VCaP (cell line): ENCODE measurements around the gene SYT12.

Source experiments
- H3K27ac ChIP-seq: fragments of 450-650 bp; 2 replicates; pipeline ENCODE4 v1.5.1; 2017
- TF ChIP-seq, protein P1 (sequence below): fragments of 450-650 bp; conservative IDR thresholded peaks from 2 replicates; pipeline ENCODE4 v1.5.1; 2017; ENCODE audit warnings: mild to moderate bottlenecking, moderate library complexity

The SYT12 gene

GRCh38 chr11:67024966-67025365, 2.0 kb downstream of the SYT12 start:
- no peak overlapping the region for H3K27ac ChIP-seq
- TF ChIP-seq, protein P1, sequence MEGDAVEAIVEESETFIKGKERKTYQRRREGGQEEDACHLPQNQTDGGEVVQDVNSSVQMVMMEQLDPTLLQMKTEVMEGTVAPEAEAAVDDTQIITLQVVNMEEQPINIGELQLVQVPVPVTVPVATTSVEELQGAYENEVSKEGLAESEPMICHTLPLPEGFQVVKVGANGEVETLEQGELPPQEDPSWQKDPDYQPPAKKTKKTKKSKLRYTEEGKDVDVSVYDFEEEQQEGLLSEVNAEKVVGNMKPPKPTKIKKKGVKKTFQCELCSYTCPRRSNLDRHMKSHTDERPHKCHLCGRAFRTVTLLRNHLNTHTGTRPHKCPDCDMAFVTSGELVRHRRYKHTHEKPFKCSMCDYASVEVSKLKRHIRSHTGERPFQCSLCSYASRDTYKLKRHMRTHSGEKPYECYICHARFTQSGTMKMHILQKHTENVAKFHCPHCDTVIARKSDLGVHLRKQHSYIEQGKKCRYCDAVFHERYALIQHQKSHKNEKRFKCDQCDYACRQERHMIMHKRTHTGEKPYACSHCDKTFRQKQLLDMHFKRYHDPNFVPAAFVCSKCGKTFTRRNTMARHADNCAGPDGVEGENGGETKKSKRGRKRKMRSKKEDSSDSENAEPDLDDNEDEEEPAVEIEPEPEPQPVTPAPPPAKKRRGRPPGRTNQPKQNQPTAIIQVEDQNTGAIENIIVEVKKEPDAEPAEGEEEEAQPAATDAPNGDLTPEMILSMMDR, result no peak

DNA sequence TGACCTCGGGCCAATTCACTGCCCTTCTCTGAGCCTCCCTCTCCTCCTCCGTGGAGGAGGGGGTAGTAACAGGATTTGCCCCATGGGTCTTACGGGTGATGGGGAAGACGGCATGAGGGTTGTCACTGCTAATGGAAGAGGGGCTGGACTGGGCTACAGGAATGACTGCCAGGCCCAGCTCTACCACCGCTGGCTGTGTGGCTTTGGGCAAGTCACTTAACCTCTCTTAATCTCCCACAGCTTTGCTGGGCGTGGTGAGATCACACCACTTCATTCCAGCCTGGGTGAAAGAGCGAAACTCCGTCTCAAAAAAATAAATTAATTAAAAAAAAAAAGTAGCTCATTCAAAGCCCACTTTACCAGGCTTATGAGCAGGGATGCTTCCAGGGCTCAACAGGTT, 2.8 kb downstream of the SYT12 start:
- TF ChIP-seq, protein P1, result no peak

GRCh38 chr11:67026941-67027340, 4.0 kb downstream of the SYT12 start:
- TF ChIP-seq, protein P1, result no peak
- peak overlapping the region; percentile 61; the same call in 1 of the 2 replicates for H3K27ac ChIP-seq

More for the DNA sequence above, 2.8 kb downstream of the SYT12 start:
- no peak overlapping the region for H3K27ac ChIP-seq

- TF ChIP-seq, protein P1, result no peak
- H3K27ac ChIP-seq, result peak overlapping the region; percentile 61
Measured at GRCh38 chr11:67027483-67027930, 4.6 kb downstream of the SYT12 start.

GRCh38 chr11:67027943-67028542, 5.1 kb downstream of the SYT12 start:
- TF ChIP-seq, protein P1, result no peak
- peak overlapping the region; percentile 61 for H3K27ac ChIP-seq

- TF ChIP-seq, protein P1, result no peak
- H3K27ac ChIP-seq, result no peak overlapping the region; the same call in 1 of the 2 replicates
Measured at GRCh38 chr11:67029146-67029545, 6.2 kb downstream of the SYT12 start.

- TF ChIP-seq, protein P1, result no peak
- H3K27ac ChIP-seq, result peak overlapping the region; percentile 8; the same call in 1 of the 2 replicates
Measured at GRCh38 chr11:67030976-67031375, 8.0 kb downstream of the SYT12 start.
